Cardiac atrium fibroblast (primary cell): ENCODE results near the gene ZNF384. TPM values are rescaled to one million over a fixed set of nuclear protein-coding genes. Genes with fewer than 3 reads are reported as not detected.

Experiments
- total RNA-seq: library from RNA; depleted of rRNA; stranded (reverse); fragments of >200 nt; gene quantifications from 2 replicates; pipeline ENCODE4 v1.2.3, GENCODE V29; 2015

ZNF384 gene
- total RNA-seq = 25.1 and 33.4 TPM in 2 replicates

DNA sequence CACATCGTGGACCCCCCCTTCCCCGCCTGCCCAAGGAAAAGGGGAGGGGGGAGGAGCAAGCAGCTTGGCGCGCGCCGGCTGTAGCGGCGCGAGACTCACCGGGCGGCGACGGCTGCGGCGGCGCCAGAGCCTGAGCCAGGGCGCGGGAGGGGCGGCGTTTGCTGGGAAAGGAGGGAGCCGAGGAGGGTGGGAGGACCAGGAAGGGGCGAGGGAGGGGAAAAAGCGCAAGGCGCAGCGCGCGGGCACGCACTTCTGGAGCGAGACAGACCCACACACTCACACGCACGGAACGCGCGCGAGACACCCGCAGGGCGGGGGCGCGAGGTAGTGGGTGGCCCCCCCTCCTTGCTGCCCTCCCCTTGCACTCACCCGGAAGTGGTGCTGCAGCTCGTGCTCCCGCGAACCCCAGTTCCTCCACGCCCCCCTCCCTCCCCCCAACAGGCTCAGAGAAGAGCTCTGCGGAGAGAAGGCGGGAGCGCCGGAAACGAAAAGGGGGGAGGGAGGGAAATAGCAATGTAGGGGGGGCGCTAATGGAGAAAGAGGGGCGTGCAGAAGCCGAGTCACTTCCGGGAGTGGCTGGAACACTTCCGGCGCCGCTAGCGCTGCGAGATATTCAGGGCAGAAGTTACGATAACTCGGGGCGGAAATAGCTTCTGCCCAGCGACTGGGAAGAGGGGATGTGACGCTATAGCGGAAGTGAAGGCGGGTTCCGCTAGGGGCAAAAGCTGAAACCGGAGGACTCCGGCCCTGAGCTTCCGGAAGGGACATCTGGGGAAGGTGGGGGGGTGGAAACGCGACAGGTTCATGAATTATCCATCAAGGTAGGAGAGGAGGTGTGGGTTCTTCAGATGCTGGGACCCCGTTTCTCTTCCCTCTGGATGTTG, at the start of gene ZNF384:
TSS of gene ZNF384 (minus strand) at position 377 of the 884 bp plus-strand sequence. CDS start 9,855 bp downstream, outside the sequence.

DNA sequence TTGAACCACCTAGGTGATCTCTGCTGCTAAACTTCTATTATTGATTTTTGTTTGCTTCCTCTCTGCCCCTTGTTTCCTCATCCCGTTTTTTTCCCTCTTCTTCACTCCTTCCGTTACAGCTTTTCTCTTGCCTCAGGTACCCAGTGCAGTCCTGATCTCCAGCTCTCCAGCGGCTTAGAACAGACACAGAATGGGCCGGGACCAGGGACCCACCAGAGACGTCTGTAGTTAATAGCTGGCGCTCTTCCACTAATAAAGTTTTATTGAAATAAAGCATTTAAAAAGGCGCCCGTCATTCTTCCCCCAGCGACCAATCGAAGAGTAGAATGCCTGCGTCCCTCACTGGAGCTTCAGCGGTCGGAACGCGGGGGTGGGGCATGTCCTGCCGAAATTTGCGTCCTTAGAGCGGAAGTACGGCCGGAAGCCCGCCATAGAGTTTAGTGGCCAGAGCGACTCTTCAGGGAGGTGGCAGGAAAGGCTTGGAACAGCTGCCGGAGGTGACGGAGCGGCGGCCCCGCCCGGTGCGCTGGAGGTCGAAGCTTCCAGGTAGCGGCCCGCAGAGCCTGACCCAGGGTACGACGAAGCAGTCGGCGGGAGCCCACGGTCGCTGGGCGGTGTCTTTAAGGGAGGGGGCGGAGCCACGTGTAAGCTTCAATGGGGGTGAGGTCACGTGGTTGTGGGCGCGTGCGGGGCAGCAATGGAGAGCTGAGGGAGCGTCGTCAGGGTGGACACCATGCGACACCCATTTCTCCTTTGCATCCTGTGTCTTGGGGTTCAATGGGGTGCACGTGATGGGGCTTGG, 34.6 kb upstream of the ZNF384 start, which contains the start of gene COPS7A:
TSS of gene COPS7A (plus strand) at position 440 of the 802 bp plus-strand sequence. CDS start 611 bp downstream, outside the sequence.

DNA sequence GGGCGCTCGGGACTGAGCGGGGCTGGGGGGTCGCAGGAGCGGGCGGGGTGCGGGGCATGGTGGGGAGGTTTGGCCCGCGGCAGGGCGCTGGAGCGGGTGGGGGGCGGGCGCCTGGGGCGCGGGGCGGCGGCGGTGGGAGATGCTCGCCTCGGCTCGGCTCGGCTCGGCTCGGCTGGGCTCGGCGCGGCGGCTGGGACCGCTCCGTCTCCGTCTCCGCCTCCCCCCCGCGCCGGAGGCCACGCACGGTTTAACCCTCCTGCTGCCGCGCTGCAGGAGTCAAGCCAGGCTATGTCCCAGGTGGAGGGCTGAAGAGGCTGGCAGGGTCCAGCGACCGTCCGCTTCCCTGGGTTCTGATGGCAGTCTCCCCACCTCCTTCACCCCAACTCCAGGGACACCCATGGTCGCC, 11.5 kb upstream of the ZNF384 start, which contains the start of gene PIANP:
TSS of gene PIANP (minus strand) at position 170 of the 406 bp plus-strand sequence. CDS start 2,754 bp downstream, outside the sequence.

DNA sequence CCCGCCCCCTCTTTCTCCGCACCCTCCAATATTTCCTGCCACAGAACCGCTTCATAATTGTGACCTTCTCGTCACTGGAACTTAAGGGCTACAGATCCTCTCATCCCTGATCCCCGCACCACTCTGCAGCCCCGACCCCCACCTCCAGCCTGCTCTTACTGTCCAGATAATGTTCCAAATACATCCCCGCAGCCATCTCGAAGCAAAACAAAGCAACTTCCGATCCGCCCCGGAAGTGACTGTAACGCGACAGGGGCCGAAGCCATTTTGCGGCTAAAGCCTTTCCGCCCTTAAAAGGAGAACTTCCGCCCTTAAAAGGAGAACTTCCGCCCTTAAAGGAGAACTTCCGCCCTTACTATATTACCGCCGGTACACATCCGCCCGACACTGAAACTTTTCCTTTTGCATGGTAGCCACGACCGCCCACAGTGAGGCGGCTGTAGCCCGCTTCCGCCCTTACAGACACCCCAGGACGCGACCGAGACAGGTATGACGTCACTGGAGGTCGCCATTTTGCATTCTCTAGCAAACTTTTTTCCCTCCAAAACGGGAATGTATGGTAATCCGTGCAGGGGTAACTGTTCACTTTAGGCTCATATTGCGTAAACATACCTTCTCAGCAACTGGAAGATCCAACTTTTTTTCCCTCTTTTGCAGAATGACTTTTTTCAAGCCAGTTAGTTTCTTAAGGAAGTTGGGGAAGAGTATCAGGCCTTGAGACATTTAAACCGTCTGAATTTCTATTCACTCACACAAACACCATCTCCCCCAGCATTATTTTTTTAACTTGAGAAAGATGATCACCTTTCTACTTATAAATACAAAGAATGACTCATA, 26.1 kb downstream of the ZNF384 start, which contains the start of gene ING4:
TSS of gene ING4 (minus strand) at position 214 of the 837 bp plus-strand sequence. CDS start at position 196, 18 bp downstream.

DNA sequence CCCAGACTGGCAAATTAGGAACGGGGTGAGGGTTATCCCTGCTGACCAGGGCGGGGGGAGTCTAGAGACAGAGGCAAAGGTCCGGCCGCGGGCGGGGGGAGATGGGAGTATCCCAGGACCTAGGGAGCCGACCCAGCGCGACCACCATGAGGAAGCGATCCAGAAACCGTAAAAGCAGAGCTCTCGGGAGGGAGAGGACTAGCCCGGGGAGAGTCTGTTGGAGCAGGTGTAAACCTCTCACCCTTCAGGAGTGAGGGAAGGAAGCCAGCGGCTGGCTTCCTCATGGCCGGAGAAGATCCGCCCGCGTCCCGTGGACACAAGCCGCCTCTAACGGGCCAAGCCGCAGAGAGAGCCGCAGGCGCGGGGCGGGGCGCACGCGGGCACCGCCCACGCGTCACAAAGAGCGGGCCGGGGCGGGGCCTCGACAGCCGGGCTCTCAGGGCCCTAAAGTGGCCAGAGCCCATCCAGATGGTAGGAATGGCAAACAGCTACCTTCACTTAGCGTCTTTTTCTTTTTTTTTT, 42.0 kb downstream of the ZNF384 start, which contains the start of gene ACRBP:
TSS of gene ACRBP (minus strand) at position 350 of the 522 bp plus-strand sequence. CDS start at position 284, 66 bp downstream.

DNA sequence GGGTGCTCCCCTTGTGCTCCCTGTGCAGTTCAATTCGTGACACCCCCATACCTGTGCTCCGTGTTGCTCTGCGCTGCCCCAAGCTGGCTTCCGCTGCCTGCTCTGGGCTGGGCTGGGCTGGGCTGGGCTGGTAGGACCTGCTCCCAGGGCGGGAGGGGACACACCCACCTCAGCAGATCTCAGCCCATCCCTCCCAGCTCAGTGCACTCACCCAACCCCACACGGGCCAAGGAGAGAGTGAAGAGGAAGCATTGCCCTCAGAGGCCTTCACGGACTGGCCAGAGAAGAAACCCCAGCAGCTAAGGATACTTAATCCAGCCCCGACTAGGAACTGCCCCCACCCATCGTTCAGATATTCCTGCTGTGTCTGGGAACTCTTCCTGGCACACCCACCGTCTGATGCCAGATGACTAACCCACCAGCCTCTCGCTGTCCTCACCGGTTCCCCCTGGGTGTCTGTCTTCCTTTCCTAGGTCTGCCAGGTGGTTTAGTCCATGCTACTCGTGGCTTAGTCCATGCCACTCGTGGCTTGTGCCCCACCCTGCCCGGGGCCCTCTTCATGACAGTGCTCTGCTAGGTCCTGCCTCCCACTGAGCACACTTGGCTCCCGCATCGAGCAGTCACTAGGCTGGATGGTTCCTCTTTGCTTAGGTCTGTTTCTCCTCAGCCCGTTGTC, 53.2 kb downstream of the ZNF384 start, which contains the start of gene LPAR5:
TSS of gene LPAR5 (minus strand) at position 104 of the 676 bp plus-strand sequence. CDS start 14,711 bp downstream, outside the sequence.

Other genes starting within 250 kb of the ZNF384 start
- not detected in 2 replicates for gene CD27, start 244.4 kb downstream of the ZNF384 start, total RNA-seq
- 12.6 and 19.3 TPM in 2 replicates for gene TAPBPL, start 237.3 kb downstream of the ZNF384 start, total RNA-seq
- 3.1 and 3.8 TPM in 2 replicates for gene VAMP1, start 218.7 kb downstream of the ZNF384 start, total RNA-seq
- 46.6 and 82.8 TPM in 2 replicates for gene MRPL51, start 196.1 kb downstream of the ZNF384 start, total RNA-seq
- 19.9 and 26.5 TPM in 2 replicates for gene NCAPD2, start 195.3 kb downstream of the ZNF384 start, total RNA-seq
- 11,290 and 11,537 TPM in 2 replicates for gene GAPDH, start 154.9 kb downstream of the ZNF384 start, total RNA-seq
- 11.7 and 12.3 TPM in 2 replicates for gene IFFO1, start 133.3 kb downstream of the ZNF384 start, total RNA-seq
- 20.1 and 27.1 TPM in 2 replicates for gene NOP2, start 121.1 kb downstream of the ZNF384 start, total RNA-seq
- 144 and 191 TPM in 2 replicates for gene CHD4, start 82.0 kb downstream of the ZNF384 start, total RNA-seq
- not detected in 2 replicates for gene LPAR5, start 53.4 kb downstream of the ZNF384 start, total RNA-seq
- 0.32 TPM in 1 of 2 replicates, not detected in the other for gene ACRBP, start 41.9 kb downstream of the ZNF384 start, total RNA-seq
- 20.8 and 26.9 TPM in 2 replicates for gene ING4, start 26.3 kb downstream of the ZNF384 start, total RNA-seq
- gene PIANP, start 11.4 kb upstream of the ZNF384 start, total RNA-seq = not detected in 2 replicates
- 85.7 and 96.7 TPM in 2 replicates for gene COPS7A, start 34.7 kb upstream of the ZNF384 start, total RNA-seq
- gene MLF2, start 63.8 kb upstream of the ZNF384 start, total RNA-seq = 194 and 295 TPM in 2 replicates
- 162 and 171 TPM in 2 replicates for gene PTMS, start 77.0 kb upstream of the ZNF384 start, total RNA-seq
- 0.16 TPM in 1 of 2 replicates, not detected in the other for gene LAG3, start 83.1 kb upstream of the ZNF384 start, total RNA-seq
- 2.6 and 2.9 TPM in 2 replicates for gene CD4, start 100.2 kb upstream of the ZNF384 start, total RNA-seq
- 2.6 and 7.0 TPM in 2 replicates for gene GPR162, start 132.4 kb upstream of the ZNF384 start, total RNA-seq
- gene P3H3, start 139.0 kb upstream of the ZNF384 start, total RNA-seq = 33.7 and 53.1 TPM in 2 replicates
- 2.5 TPM in 1 of 2 replicates, not detected in the other for gene GNB3, start 151.6 kb upstream of the ZNF384 start, total RNA-seq
- 8.3 and 16.2 TPM in 2 replicates for gene CDCA3, start 161.9 kb upstream of the ZNF384 start, total RNA-seq
- gene USP5, start 162.8 kb upstream of the ZNF384 start, total RNA-seq = 48.9 and 59.5 TPM in 2 replicates
- 2,290 and 2,319 TPM in 2 replicates for gene TPI1, start 178.2 kb upstream of the ZNF384 start, total RNA-seq
- gene SPSB2, start 183.9 kb upstream of the ZNF384 start, total RNA-seq = 2.4 and 3.8 TPM in 2 replicates
- gene LRRC23, start 215.4 kb upstream of the ZNF384 start, total RNA-seq = 7.2 and 8.1 TPM in 2 replicates
- gene ENO2, start 225.2 kb upstream of the ZNF384 start, total RNA-seq = 35.2 and 59.6 TPM in 2 replicates
- gene ATN1, start 238.6 kb upstream of the ZNF384 start, total RNA-seq = 11.5 and 19.7 TPM in 2 replicates